Measurements from ENCODE around the gene NLRP1.
"Not testable (repeated sequence)": the region's sequence is repeated elsewhere in the genome, so short reads cannot be mapped to it uniquely, and the experiment has no call there.

NLRP1 gene

GRCh38 chr17:5582209-5583185 is 1.8 kb downstream of the NLRP1 start:
- DNase-seq (ENCODE audit: insufficient read length, low spot score), result no peak
- no peak for FAIRE-seq
- TF ChIP-seq CTCF (IDR thresholded peaks at IDR 0.05; ENCODE audit: insufficient read depth, missing control alignments), result no peak

GRCh38 chr17:5581655-5582054 is 2.7 kb downstream of the NLRP1 start:
- no peak for TF ChIP-seq CTCF (IDR thresholded peaks at IDR 0.05; ENCODE audit: insufficient read depth, missing control alignments)

GRCh38 chr17:5580969-5581368 is 3.3 kb downstream of the NLRP1 start:
- FAIRE-seq (no peak), DNase-seq (ENCODE audit: insufficient read length, low spot score) (no peak)
- TF ChIP-seq CTCF (IDR thresholded peaks at IDR 0.05; ENCODE audit: insufficient read depth, missing control alignments), result no peak

More at GRCh38 chr17:5581655-5582054, 2.7 kb downstream of the NLRP1 start:
- DNase-seq (ENCODE audit: insufficient read length, low spot score), result no peak
- FAIRE-seq, result no peak

- DNase-seq (ENCODE audit: insufficient read length, low spot score), result no peak
- no peak for TF ChIP-seq CTCF (IDR thresholded peaks at IDR 0.05; ENCODE audit: insufficient read depth, missing control alignments)
- no peak for FAIRE-seq
These were observed 3.9 kb downstream of the NLRP1 start for GRCh38 chr17:5580367-5580766.

GRCh38 chr17:5578768-5579167 is 5.5 kb downstream of the NLRP1 start:
- not testable (repeated sequence) for FAIRE-seq; DNase-seq (ENCODE audit: insufficient read length, low spot score)

- not testable (repeated sequence) for FAIRE-seq; DNase-seq (ENCODE audit: insufficient read length, low spot score)
These were observed 11.3 kb downstream of the NLRP1 start for GRCh38 chr17:5573017-5573416.

GRCh38 chr17:5571281-5571680 is 13.0 kb downstream of the NLRP1 start:
- TF ChIP-seq CTCF (IDR thresholded peaks at IDR 0.05; ENCODE audit: insufficient read depth, missing control alignments), result no peak
- no peak for DNase-seq (ENCODE audit: insufficient read length, low spot score)
- FAIRE-seq, result no peak

GRCh38 chr17:5565808-5566207 is 18.5 kb downstream of the NLRP1 start:
- DNase-seq (ENCODE audit: insufficient read length, low spot score) (no peak), FAIRE-seq (no peak)
- TF ChIP-seq CTCF (IDR thresholded peaks at IDR 0.05; ENCODE audit: insufficient read depth, missing control alignments), result no peak

Data from D721Med (cell line).